Measurements from ENCODE around the gene ARTN.

- TF ChIP-seq POLR2A (IDR thresholded peaks at IDR 0.05; ENCODE audit: extremely low read depth, insufficient read length), result no peak
- TF ChIP-seq CTCF (IDR thresholded peaks at IDR 0.05; ENCODE audit: low read depth, low read length), result no peak
- TF ChIP-seq, protein P1, sequence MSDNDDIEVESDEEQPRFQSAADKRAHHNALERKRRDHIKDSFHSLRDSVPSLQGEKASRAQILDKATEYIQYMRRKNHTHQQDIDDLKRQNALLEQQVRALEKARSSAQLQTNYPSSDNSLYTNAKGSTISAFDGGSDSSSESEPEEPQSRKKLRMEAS (IDR thresholded peaks at IDR 0.05; ENCODE audit: low read depth, low read length), result peak; percentile 94
- peak; percentile 80 for TF ChIP-seq MYC (IDR thresholded peaks at IDR 0.05; ENCODE audit: low read depth, low read length)
Observed at GRCh38 chr1:43979528-43980254, 46.1 kb downstream of the ARTN start.
